ENCODE results near the gene TOP3A.
A peak's percentile ranks its signal among the peaks of the same experiment; 100 is the strongest.

DNA sequence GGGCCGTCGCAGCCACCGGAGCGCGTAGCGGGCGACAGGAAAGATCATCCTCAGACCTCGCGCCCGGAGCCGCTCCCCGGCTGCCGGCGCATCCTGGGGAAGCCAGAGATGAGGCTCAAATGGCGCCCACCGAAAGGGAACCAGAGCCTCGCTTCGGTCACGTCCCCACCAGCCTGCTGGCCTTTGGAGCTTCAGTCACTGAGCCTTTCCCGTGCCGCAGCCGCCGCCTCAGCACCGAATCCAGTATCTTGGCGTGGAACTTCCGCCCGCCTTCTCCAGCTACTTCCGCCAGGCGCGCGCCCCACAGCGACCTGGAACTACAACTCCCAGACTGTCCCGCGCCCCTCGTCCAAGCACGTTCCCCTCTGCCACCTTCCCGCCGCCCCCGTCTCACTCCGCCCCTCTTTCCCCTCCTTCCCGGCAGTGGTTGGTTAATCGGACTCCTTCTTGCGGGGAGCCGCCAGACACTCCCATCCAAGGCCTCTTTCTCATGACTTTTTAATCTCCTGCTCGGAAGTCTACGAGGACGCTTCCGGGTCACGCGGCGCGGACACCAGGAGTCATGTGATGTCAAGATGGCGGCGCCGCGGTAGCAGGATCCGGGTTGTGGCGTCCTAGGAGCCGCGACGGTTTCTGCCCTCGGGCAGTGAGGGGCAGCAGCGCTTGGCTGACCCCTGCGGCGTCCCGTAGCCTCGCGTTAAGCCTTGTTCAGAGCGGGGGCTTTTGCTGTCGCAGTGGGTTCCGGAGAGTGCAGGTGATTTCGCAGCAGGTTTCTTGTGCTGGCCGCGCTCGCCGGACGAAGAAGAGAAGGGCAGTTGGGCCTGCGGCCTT, at the start of gene TOP3A, which contains the start of gene SMCR8:
- TF ChIP-seq CTCF (IDR thresholded peaks at IDR 0.05) (peak in 2 of 6 experiments; percentile 32 to 41), POLR2A (IDR thresholded peaks at IDR 0.05) (peak; percentile 54 to 82)
